Mesendoderm (in vitro differentiated cells): ENCODE data around the gene HBEGF.

Source experiments
- DNase-seq: peaks from one replicate; pipeline ENCODE4 v3.0.0; 2013
- H2AK5ac ChIP-seq: 2 replicates; pipeline ENCODE4 v1.6.1; 2013; ENCODE audit warnings: low read length, inconsistent platforms
- H2BK120ac ChIP-seq: 2 replicates; pipeline ENCODE4 v1.6.1; 2013; ENCODE audit warnings: low read depth, mild to moderate bottlenecking, low read length, moderate library complexity, mixed read lengths
- H2BK15ac ChIP-seq: replicated peaks from 2 replicates; pipeline ENCODE4 v1.6.1; 2013; ENCODE audit warnings: low read depth, mild to moderate bottlenecking, moderate library complexity
- H2BK5ac ChIP-seq: 2 replicates; pipeline ENCODE4 v1.6.1; 2013; ENCODE audit warnings: low read length, inconsistent platforms
- H3K18ac ChIP-seq: 2 replicates; pipeline ENCODE4 v1.6.1; 2013; ENCODE audit warnings: mild to moderate bottlenecking, low read length, mixed read lengths
- H3K23ac ChIP-seq: one replicate; pipeline ENCODE4 v1.6.1; 2013; ENCODE audit warnings: low read length
- H3K27ac ChIP-seq: 2 replicates; pipeline ENCODE4 v1.5.1; 2013; ENCODE audit warnings: low read depth, mild to moderate bottlenecking, inconsistent platforms, low read length, moderate library complexity
- H3K27me3 ChIP-seq: 2 replicates; pipeline ENCODE4 v1.6.1; 2013; ENCODE audit warnings: low read length, control low read depth, mild to moderate bottlenecking, inconsistent platforms; ENCODE audit not compliant: insufficient read depth, poor library complexity
- H3K36me3 ChIP-seq: 2 replicates; pipeline ENCODE4 v1.6.1; 2013; ENCODE audit warnings: low read length, inconsistent platforms; ENCODE audit not compliant: control insufficient read depth, insufficient read depth
- H3K4ac ChIP-seq: one replicate; pipeline ENCODE4 v1.6.1; 2013; ENCODE audit warnings: low read depth, mild to moderate bottlenecking, low read length, moderate library complexity
- H3K4me1 ChIP-seq: 2 replicates; pipeline ENCODE4 v1.6.1; 2013; ENCODE audit warnings: low read depth, low read length, inconsistent platforms; ENCODE audit not compliant: control insufficient read depth
- H3K4me2 ChIP-seq: 2 replicates; pipeline ENCODE4 v1.6.1; 2013; ENCODE audit warnings: low read length
- H3K4me3 ChIP-seq: 2 replicates; pipeline ENCODE4 v1.5.1; 2013; ENCODE audit warnings: mild to moderate bottlenecking, low read length
- H3K56ac ChIP-seq: one replicate; pipeline ENCODE4 v1.6.1; 2013; ENCODE audit warnings: low read length
- H3K79me1 ChIP-seq: 2 replicates; pipeline ENCODE4 v1.6.1; 2013; ENCODE audit warnings: low read length, inconsistent platforms
- H3K79me2 ChIP-seq: 2 replicates; pipeline ENCODE4 v1.6.1; 2013; ENCODE audit warnings: mild to moderate bottlenecking, low read length; ENCODE audit not compliant: control insufficient read depth, insufficient read depth
- H3K9ac ChIP-seq: 2 replicates; pipeline ENCODE4 v1.6.1; 2013; ENCODE audit warnings: low read length, inconsistent platforms
- H4K5ac ChIP-seq: one replicate; pipeline ENCODE4 v1.6.1; 2013; ENCODE audit warnings: low read length
- H4K8ac ChIP-seq: one replicate; pipeline ENCODE4 v1.6.1; 2013; ENCODE audit warnings: low read depth, mild to moderate bottlenecking, control low read depth, low read length, moderate library complexity
- WGBS: extraction: QIAGEN DNeasy Blood & Tissue Kit; methylation state at CpG from one replicate; pipeline ENCODE4 v1.1.7; 2013; ENCODE audit warnings: low lambda C conversion rate, missing lambda C conversion rate; ENCODE audit not compliant: insufficient coverage; ENCODE audit errors: extremely low coverage; 5-methylcytosine and 5-hydroxymethylcytosine counted together

The HBEGF gene

DNA sequence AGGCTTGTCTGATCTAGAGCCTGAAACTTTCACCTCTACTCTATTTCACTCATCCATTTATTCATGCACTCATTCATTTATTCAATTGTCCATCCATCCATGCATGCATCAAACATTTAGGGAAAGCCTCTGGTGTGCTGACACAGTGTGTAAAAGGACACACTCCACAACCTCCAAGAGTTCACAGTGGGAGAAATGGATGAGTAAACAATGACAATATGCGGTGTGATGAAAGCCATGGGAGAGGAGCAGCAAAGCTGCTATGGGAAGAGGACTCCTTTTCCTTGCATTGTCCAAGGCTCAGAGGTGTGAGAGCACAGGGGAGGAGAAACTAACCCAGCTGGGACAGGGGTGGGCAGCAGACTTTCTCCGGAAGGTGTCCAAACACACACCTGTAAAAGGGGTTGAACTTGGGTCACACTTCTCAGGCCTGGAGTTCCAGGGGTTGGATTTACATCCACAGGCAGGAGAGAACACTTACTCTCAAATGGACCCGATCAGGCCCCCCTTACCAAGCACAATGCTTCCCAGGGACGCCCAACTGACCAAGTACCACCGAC, 22.3 kb downstream of the HBEGF start:
- no peaks in the 10 kb centered on the region for H3K79me2 ChIP-seq
- no peak overlapping the region for H3K56ac ChIP-seq
- H3K4ac ChIP-seq: no peak overlapping the region
- no peak overlapping the region for H4K5ac ChIP-seq
- no peak overlapping the region for H3K9ac ChIP-seq
- H3K4me3 ChIP-seq: no peak overlapping the region
- H4K8ac ChIP-seq: no peak overlapping the region
- H3K23ac ChIP-seq: no peak overlapping the region
- no peak overlapping the region for H2AK5ac ChIP-seq
- no peak overlapping the region for H3K18ac ChIP-seq
- no peaks in the 10 kb centered on the region for H3K36me3 ChIP-seq
- peaks cover 12% of the 10 kb centered on the region for H3K4me1 ChIP-seq
- DNase-seq: peak; percentile 77
- WGBS: no CpG with 5 or more reads among the region's 5 CpGs
- no peak overlapping the region for H2BK15ac ChIP-seq
- no peak overlapping the region for H3K27ac ChIP-seq
- no peaks in the 10 kb centered on the region for H3K79me1 ChIP-seq
- no peak overlapping the region for H2BK5ac ChIP-seq
- no peak overlapping the region for H3K4me2 ChIP-seq
- H2BK120ac ChIP-seq: no peak overlapping the region
- no peaks in the 10 kb centered on the region for H3K27me3 ChIP-seq

DNA sequence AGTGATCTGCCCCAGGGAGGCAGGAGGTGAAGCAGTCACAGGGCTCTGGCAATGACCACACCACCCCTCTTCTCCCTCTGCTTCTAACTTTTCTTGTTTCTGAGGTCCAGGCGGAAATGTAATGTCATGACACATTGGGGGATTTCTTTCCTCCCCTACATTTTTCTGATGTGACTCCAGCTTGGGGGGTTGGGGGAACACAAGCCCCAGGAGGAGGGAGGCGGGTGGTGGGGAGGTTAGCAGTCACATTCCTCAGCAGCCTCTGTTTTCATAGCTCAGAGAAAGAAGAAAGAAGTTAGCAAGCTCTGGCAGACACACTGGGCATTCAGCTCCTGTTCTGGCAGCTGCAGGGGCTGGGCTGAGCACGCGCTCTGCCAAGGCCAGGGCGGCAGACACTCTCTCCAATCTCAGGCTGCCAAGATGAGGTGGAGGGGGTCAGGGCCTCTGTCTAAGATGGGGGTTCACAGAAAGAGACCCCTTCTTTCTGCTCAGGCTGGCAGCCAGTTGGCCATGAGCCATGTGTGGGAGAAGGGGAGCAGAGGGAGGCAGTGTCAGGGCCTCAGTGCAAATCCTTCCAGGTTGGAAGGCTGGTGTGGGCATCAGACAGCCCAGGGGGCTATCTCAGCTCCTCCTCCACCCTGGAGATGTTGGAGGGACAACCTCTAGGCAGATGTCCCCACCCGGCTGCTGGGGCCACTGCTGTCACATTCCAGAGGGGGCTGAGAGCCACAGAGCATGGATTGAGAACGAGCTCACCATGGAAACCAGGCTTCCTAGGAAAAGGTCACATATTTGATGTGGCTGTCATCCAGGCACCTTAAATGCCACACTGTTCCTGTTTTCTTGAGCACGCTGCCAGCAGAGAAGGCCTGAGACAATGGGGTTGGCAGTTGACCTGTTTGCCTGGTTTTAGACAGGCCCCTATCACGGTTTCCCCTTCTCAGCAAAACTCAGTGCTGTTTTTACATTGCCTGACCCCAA, 23.4 kb downstream of the HBEGF start:
- H3K9ac ChIP-seq: no peak overlapping the region
- H3K56ac ChIP-seq: peak overlapping the region; percentile 37
- no peaks in the 10 kb centered on the region for H3K79me1 ChIP-seq
- WGBS: no CpG with 5 or more reads among the region's 9 CpGs
- peak overlapping the region; percentile 15 for H3K23ac ChIP-seq
- H3K27me3 ChIP-seq: no peaks in the 10 kb centered on the region
- no peaks in the 10 kb centered on the region for H3K36me3 ChIP-seq
- peaks cover 14% of the 10 kb centered on the region for H3K4me1 ChIP-seq
- H3K18ac ChIP-seq: no peak overlapping the region
- peak overlapping the region; percentile 20 for H3K27ac ChIP-seq
- peak; percentile 96 for DNase-seq
- no peak overlapping the region for H2AK5ac ChIP-seq
- no peak overlapping the region for H3K4me3 ChIP-seq
- no peak overlapping the region for H3K4ac ChIP-seq
- H2BK15ac ChIP-seq: no peak overlapping the region
- H2BK5ac ChIP-seq: no peak overlapping the region
- H3K79me2 ChIP-seq: no peaks in the 10 kb centered on the region
- H3K4me2 ChIP-seq: no peak overlapping the region
- no peak overlapping the region for H4K8ac ChIP-seq
- H2BK120ac ChIP-seq: no peak overlapping the region
- no peak overlapping the region for H4K5ac ChIP-seq

GRCh38 chr5:140321796-140322195, 24.6 kb downstream of the HBEGF start:
- H3K9ac ChIP-seq: no peak overlapping the region
- H3K4me2 ChIP-seq: no peak overlapping the region
- no peak overlapping the region for H2BK15ac ChIP-seq
- no peaks in the 10 kb centered on the region for H3K79me2 ChIP-seq
- H4K5ac ChIP-seq: no peak overlapping the region
- H3K18ac ChIP-seq: no peak overlapping the region
- H3K4me1 ChIP-seq: peaks cover 12% of the 10 kb centered on the region
- no peak overlapping the region for H3K4me3 ChIP-seq
- H3K4ac ChIP-seq: no peak overlapping the region
- WGBS: no CpG with 5 or more reads among the region's 2 CpGs
- H2AK5ac ChIP-seq: peak overlapping the region; percentile 18
- no peak overlapping the region for H2BK5ac ChIP-seq
- no peaks in the 10 kb centered on the region for H3K36me3 ChIP-seq
- no peaks in the 10 kb centered on the region for H3K79me1 ChIP-seq
- DNase-seq: no peak
- no peak overlapping the region for H2BK120ac ChIP-seq
- no peaks in the 10 kb centered on the region for H3K27me3 ChIP-seq
- no peak overlapping the region for H4K8ac ChIP-seq
- no peak overlapping the region for H3K27ac ChIP-seq
- H3K56ac ChIP-seq: no peak overlapping the region
- H3K23ac ChIP-seq: no peak overlapping the region

DNA sequence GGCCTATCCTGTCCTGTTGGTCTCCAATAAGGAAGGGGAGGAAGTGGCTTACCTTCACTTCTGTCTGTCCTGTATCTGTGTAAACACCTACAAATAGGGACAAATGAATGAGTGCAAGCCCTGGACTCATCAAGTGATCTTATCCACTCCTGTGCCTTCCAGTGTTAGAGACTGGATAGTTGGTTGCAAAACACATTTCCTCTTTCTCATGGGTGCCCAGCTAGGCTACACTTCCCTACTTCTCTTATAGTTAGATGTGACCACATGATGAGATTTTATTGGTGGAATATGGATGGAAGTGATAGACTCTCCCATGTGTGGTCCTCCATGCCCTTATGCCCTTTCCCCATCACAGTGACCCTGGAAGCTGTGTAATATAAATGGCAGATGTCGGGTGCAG, 26.6 kb downstream of the HBEGF start:
- Histone ChIP-seq H2BK120ac (no peak overlapping the region), H3K4ac (no peak overlapping the region), H3K4me1 (peaks cover 12% of the 10 kb centered on the region), H4K5ac (no peak overlapping the region), H3K79me2 (no peaks in the 10 kb centered on the region), H3K9ac (no peak overlapping the region), H4K8ac (no peak overlapping the region), H3K56ac (no peak overlapping the region), H3K27ac (no peak overlapping the region), H3K23ac (no peak overlapping the region), H3K79me1 (no peaks in the 10 kb centered on the region), H2BK5ac (no peak overlapping the region), H3K27me3 (no peaks in the 10 kb centered on the region), H3K4me3 (no peak overlapping the region), H2AK5ac (no peak overlapping the region), H3K18ac (no peak overlapping the region), H3K4me2 (no peak overlapping the region), H2BK15ac (no peak overlapping the region), H3K36me3 (no peaks in the 10 kb centered on the region)
- no CpG with 5 or more reads among the region's 1 CpG for WGBS
- no peak for DNase-seq

DNA sequence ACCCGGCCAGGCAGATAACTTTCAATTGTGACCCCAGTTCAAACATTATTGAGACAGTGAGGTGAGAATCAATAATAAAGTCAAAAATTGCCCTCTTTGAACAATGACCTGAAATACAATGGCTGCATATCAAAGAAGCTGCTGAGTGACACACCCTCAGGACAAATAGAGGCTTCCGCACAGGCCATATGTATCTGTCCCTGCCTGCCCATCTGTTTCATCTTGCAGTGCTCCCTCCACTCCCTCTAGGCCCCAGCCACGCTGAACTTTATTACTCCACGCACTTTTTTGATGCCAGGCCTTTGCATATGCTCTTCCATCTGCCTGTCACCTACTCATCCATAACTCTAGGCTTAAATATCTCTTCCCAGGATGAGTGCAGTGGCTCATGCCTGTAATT, 27.6 kb downstream of the HBEGF start:
- DNase-seq: no peak
- Histone ChIP-seq H3K27me3 (no peaks in the 10 kb centered on the region), H2BK120ac (no peak overlapping the region), H3K4ac (no peak overlapping the region), H3K4me1 (peaks cover 10% of the 10 kb centered on the region), H4K8ac (no peak overlapping the region), H3K79me2 (no peaks in the 10 kb centered on the region), H2BK15ac (no peak overlapping the region), H3K18ac (no peak overlapping the region), H3K9ac (no peak overlapping the region), H2BK5ac (no peak overlapping the region), H2AK5ac (no peak overlapping the region), H3K23ac (no peak overlapping the region), H3K27ac (no peak overlapping the region), H3K56ac (peak overlapping the region; percentile 15), H3K4me3 (no peak overlapping the region), H4K5ac (no peak overlapping the region), H3K4me2 (no peak overlapping the region), H3K79me1 (no peaks in the 10 kb centered on the region), H3K36me3 (no peaks in the 10 kb centered on the region)
- WGBS: no CpG with 5 or more reads among the region's 4 CpGs
